ENCODE data around the gene BAIAP2L1. TPM values are rescaled to one million over a fixed set of nuclear protein-coding genes. Genes with fewer than 3 reads are reported as not detected.
A peak's percentile ranks its signal among the peaks of the same experiment; 100 is the strongest.
"Not testable (repeated sequence)": the region's sequence is repeated elsewhere in the genome, so short reads cannot be mapped to it uniquely, and the experiment has no call there.

The BAIAP2L1 gene
- total RNA-seq: 19.7 and 22.4 TPM in 2 replicates

GRCh38 chr7:98400542-98401340 lies at the start of gene BAIAP2L1:
Gene BAIAP2L1 (minus strand): TSS chr7:98401090. CDS start chr7:98400852, 238 bp downstream.
- peak; percentile 74 for DNase-seq (ENCODE audit: low read depth)
- FAIRE-seq: no peak
- Histone ChIP-seq H3K36me3 (ENCODE audit: control insufficient read depth, insufficient read depth, low read length) (no peaks in the 10 kb centered on the region), H3K27me3 (ENCODE audit: control insufficient read depth, insufficient read depth, low read length) (no peaks in the 10 kb centered on the region), H3K4me3 (ENCODE audit: low read depth, low read length) (peak within 1 kb of the TSS; percentile 87)
- no peak for TF ChIP-seq CTCF (IDR thresholded peaks at IDR 0.05; ENCODE audit: insufficient read depth, low read length, severe bottlenecking)

GRCh38 chr7:98448766-98449165 lies 47.9 kb upstream of the BAIAP2L1 start:
- Histone ChIP-seq H3K4me3 (ENCODE audit: low read depth, low read length) (no peak overlapping the region), H3K36me3 (ENCODE audit: control insufficient read depth, insufficient read depth, low read length) (no peaks in the 10 kb centered on the region), H3K27me3 (ENCODE audit: control insufficient read depth, insufficient read depth, low read length) (no peaks in the 10 kb centered on the region)
- DNase-seq (ENCODE audit: low read depth) (no peak), FAIRE-seq (no peak)
- no peak for TF ChIP-seq CTCF (IDR thresholded peaks at IDR 0.05; ENCODE audit: insufficient read depth, low read length, severe bottlenecking)

GRCh38 chr7:98440992-98441391 lies 40.1 kb upstream of the BAIAP2L1 start:
- not testable (repeated sequence) for H3K4me3 ChIP-seq (ENCODE audit: low read depth, low read length); H3K36me3 ChIP-seq (ENCODE audit: control insufficient read depth, insufficient read depth, low read length); FAIRE-seq; H3K27me3 ChIP-seq (ENCODE audit: control insufficient read depth, insufficient read depth, low read length); DNase-seq (ENCODE audit: low read depth)

- FAIRE-seq (no peak), DNase-seq (ENCODE audit: low read depth) (no peak)
- H3K4me3 ChIP-seq (ENCODE audit: low read depth, low read length): no peak overlapping the region
- no peaks in the 10 kb centered on the region for H3K27me3 ChIP-seq (ENCODE audit: control insufficient read depth, insufficient read depth, low read length)
- no peak for TF ChIP-seq CTCF (IDR thresholded peaks at IDR 0.05; ENCODE audit: insufficient read depth, low read length, severe bottlenecking)
- H3K36me3 ChIP-seq (ENCODE audit: control insufficient read depth, insufficient read depth, low read length): no peaks in the 10 kb centered on the region
Observed at GRCh38 chr7:98439484-98439883, 38.6 kb upstream of the BAIAP2L1 start.

GRCh38 chr7:98434087-98434486 lies 33.2 kb upstream of the BAIAP2L1 start:
- no peaks in the 10 kb centered on the region for H3K27me3 ChIP-seq (ENCODE audit: control insufficient read depth, insufficient read depth, low read length)
- FAIRE-seq (no peak), DNase-seq (ENCODE audit: low read depth) (no peak)
- H3K36me3 ChIP-seq (ENCODE audit: control insufficient read depth, insufficient read depth, low read length): no peaks in the 10 kb centered on the region
- H3K4me3 ChIP-seq (ENCODE audit: low read depth, low read length): no peak overlapping the region
- TF ChIP-seq CTCF (IDR thresholded peaks at IDR 0.05; ENCODE audit: insufficient read depth, low read length, severe bottlenecking): no peak

GRCh38 chr7:98429799-98430198 lies 28.9 kb upstream of the BAIAP2L1 start:
- TF ChIP-seq CTCF (IDR thresholded peaks at IDR 0.05; ENCODE audit: insufficient read depth, low read length, severe bottlenecking): no peak
- Histone ChIP-seq H3K4me3 (ENCODE audit: low read depth, low read length) (no peak overlapping the region), H3K27me3 (ENCODE audit: control insufficient read depth, insufficient read depth, low read length) (no peaks in the 10 kb centered on the region), H3K36me3 (ENCODE audit: control insufficient read depth, insufficient read depth, low read length) (no peaks in the 10 kb centered on the region)
- FAIRE-seq (no peak), DNase-seq (ENCODE audit: low read depth) (no peak)

Data from bronchial epithelial cell (primary cell).